ENCODE results near the gene SORCS3. TPM values are rescaled to one million over a fixed set of nuclear protein-coding genes. Genes with fewer than 3 reads are reported as not detected.

The SORCS3 gene
- total RNA-seq, 1 experiment from 2014 or later, result not detected

- no peak for TF ChIP-seq ELF1 (IDR thresholded peaks at IDR 0.05; ENCODE audit: borderline replicate concordance, low read depth)
- TF ChIP-seq YY1 (IDR thresholded peaks at IDR 0.05; ENCODE audit: extremely low read depth, insufficient replicate concordance, low read depth, low read length), result no peak
- TF ChIP-seq EZH2phosphoT487 (IDR thresholded peaks at IDR 0.05; ENCODE audit: borderline replicate concordance), result no peak
- TF ChIP-seq RAD21 (IDR thresholded peaks at IDR 0.05; ENCODE audit: low read depth), result no peak
- TF ChIP-seq, protein P1, sequence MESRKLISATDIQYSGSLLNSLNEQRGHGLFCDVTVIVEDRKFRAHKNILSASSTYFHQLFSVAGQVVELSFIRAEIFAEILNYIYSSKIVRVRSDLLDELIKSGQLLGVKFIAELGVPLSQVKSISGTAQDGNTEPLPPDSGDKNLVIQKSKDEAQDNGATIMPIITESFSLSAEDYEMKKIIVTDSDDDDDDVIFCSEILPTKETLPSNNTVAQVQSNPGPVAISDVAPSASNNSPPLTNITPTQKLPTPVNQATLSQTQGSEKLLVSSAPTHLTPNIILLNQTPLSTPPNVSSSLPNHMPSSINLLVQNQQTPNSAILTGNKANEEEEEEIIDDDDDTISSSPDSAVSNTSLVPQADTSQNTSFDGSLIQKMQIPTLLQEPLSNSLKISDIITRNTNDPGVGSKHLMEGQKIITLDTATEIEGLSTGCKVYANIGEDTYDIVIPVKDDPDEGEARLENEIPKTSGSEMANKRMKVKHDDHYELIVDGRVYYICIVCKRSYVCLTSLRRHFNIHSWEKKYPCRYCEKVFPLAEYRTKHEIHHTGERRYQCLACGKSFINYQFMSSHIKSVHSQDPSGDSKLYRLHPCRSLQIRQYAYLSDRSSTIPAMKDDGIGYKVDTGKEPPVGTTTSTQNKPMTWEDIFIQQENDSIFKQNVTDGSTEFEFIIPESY (IDR thresholded peaks at IDR 0.05; ENCODE audit: extremely low read depth, insufficient replicate concordance, low read length), result no peak
- TF ChIP-seq, protein P2, sequence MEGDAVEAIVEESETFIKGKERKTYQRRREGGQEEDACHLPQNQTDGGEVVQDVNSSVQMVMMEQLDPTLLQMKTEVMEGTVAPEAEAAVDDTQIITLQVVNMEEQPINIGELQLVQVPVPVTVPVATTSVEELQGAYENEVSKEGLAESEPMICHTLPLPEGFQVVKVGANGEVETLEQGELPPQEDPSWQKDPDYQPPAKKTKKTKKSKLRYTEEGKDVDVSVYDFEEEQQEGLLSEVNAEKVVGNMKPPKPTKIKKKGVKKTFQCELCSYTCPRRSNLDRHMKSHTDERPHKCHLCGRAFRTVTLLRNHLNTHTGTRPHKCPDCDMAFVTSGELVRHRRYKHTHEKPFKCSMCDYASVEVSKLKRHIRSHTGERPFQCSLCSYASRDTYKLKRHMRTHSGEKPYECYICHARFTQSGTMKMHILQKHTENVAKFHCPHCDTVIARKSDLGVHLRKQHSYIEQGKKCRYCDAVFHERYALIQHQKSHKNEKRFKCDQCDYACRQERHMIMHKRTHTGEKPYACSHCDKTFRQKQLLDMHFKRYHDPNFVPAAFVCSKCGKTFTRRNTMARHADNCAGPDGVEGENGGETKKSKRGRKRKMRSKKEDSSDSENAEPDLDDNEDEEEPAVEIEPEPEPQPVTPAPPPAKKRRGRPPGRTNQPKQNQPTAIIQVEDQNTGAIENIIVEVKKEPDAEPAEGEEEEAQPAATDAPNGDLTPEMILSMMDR (IDR thresholded peaks at IDR 0.05 in 2 of 3, conservative IDR thresholded peaks at IDR 0.05 in 1 of 3; ENCODE audit: borderline replicate concordance in 1 of 3, insufficient read depth in 1 of 3, low read depth in 2 of 3, low read length in 2 of 3), result no peak
- TF ChIP-seq ZNF274 (IDR thresholded peaks at IDR 0.05; ENCODE audit: low read depth, low read length), result no peak
- TF ChIP-seq REST (IDR thresholded peaks at IDR 0.05; ENCODE audit: low read depth), result no peak
- no peak for TF ChIP-seq TCF7L2 (IDR thresholded peaks at IDR 0.05; ENCODE audit: borderline replicate concordance, extremely low read depth, insufficient read depth, insufficient read length)
- no peak for TF ChIP-seq SP1 (IDR thresholded peaks at IDR 0.05; ENCODE audit: low read depth)
- TF ChIP-seq POLR2A (IDR thresholded peaks at IDR 0.05; ENCODE audit: borderline replicate concordance, extremely low read depth, insufficient read depth, insufficient read length), result no peak
- TF ChIP-seq SRF (IDR thresholded peaks at IDR 0.05; ENCODE audit: low read depth), result no peak
- no peak for TF ChIP-seq CBX3 (IDR thresholded peaks at IDR 0.05; ENCODE audit: low read depth)
- no peak for TF ChIP-seq FOSL1 (IDR thresholded peaks at IDR 0.05; ENCODE audit: low read depth)
- no peak for TF ChIP-seq MAX (IDR thresholded peaks at IDR 0.05)
- no peak overlapping the region for H3K9ac ChIP-seq (ENCODE audit: low read length)
- no peaks in the 10 kb centered on the region for H3K79me2 ChIP-seq (ENCODE audit: insufficient read depth, low read length)
- H3K4me3 ChIP-seq (replicated peaks in 1 of 2; ENCODE audit: low read depth in 1 of 2, low read length in 2 of 2), result no peak overlapping the region
- no peaks in the 10 kb centered on the region for H4K20me1 ChIP-seq (ENCODE audit: insufficient read depth)
- H3K36me3 ChIP-seq (ENCODE audit: control insufficient read depth in 1 of 2, insufficient read depth in 2 of 2, low read length in 2 of 2), result no peaks in the 10 kb centered on the region
- H3K4me2 ChIP-seq (ENCODE audit: low read length), result no peak overlapping the region
- CTCF ChIA-PET, result no interaction called here
- BruUV-seq (replicated peaks), result no TSS peak
- no peaks in the 10 kb centered on the region for H3K9me2 ChIP-seq (ENCODE audit: insufficient read depth)
- no peaks in the 10 kb centered on the region for H3K9me3 ChIP-seq (ENCODE audit: control insufficient read depth in 1 of 2, insufficient read depth in 1 of 2, low read depth in 1 of 2, low read length in 2 of 2)
- peaks cover 49% of the 10 kb centered on the region for H3K27me3 ChIP-seq (ENCODE audit: insufficient read depth, low read length)
- no peaks in the 10 kb centered on the region for H3K4me1 ChIP-seq (ENCODE audit: control insufficient read depth in 1 of 2, insufficient read depth in 2 of 2, low read length in 2 of 2)
- H3K27ac ChIP-seq (ENCODE audit: low read depth, low read length), result no peak overlapping the region
- RAD21 ChIA-PET (ENCODE audit: low non-redundant PET in 1 of 2, low total read pairs in 2 of 2, uncharacterized antibody in 2 of 2, unreplicated experiment in 2 of 2), result no interaction called here
- ATAC-seq (no peak), DNase-seq (ENCODE audit: low read depth, low spot score) (no peak)
- intact Hi-C loops (cut with micrococcal nuclease), result no loop called here
- POLR2A ChIA-PET, result no interaction called here
- no peak overlapping the region for H2AFZ ChIP-seq (ENCODE audit: low read depth, low read length, poor library complexity, severe bottlenecking)
These were observed 66.7 kb downstream of the SORCS3 start for GRCh38 chr10:104707602-104708459.
